K562 (cell line): ENCODE data around the gene SH3BP2. TPM values are rescaled to one million over a fixed set of nuclear protein-coding genes. Genes with fewer than 3 reads are reported as not detected.
A peak's percentile ranks its signal among the peaks of the same experiment; 100 is the strongest.

ENCODE experiments used
- DPF2 ChIP-seq: fragments of 450-650 bp; IDR thresholded peaks from 2 replicates; pipeline ENCODE4 v1.6.1; 2016
- ETV5 ChIP-seq: sonication (generic); formaldehyde crosslinking; IDR thresholded peaks from 2 replicates; pipeline ENCODE4 v1.4.0; 2020; ENCODE audit warnings: low read depth, mild to moderate bottlenecking, missing genetic modification reagents
- FOSL1 ChIP-seq: fragments of 200-800 bp; sonication (Bioruptor generic); conservative IDR thresholded peaks from 2 replicates; pipeline ENCODE4 v1.6.1; 2016; ENCODE audit warnings: missing genetic modification characterization, missing compliant biosample characterization
- FOXJ2 ChIP-seq: fragments of 200-800 bp; sonication (Bioruptor generic); IDR thresholded peaks from 2 replicates; pipeline ENCODE4 v1.6.1; 2016; ENCODE audit warnings: missing genetic modification characterization, missing compliant biosample characterization
- KDM1A ChIP-seq, 2 experiments: fragments of 450-650 bp; IDR thresholded peaks; 2 replicates each; pipeline ENCODE4 v1.6.1; 2016; ENCODE audit warnings: mild to moderate bottlenecking in 2 of 2
- NR3C1 ChIP-seq: sonication (generic); formaldehyde crosslinking; IDR thresholded peaks from 2 replicates; pipeline ENCODE4 v1.8.1; 2022; ENCODE audit warnings: missing genetic modification reagents
- POLR2AphosphoS5 ChIP-seq: IDR thresholded peaks from 2 replicates; pipeline ENCODE4 v1.6.1; 2011; ENCODE audit warnings: mild to moderate bottlenecking, low read depth, low read length, moderate library complexity; ENCODE audit not compliant: control insufficient read depth, insufficient read depth
- PRDM10 ChIP-seq: fragments of 450-650 bp; IDR thresholded peaks from 2 replicates; pipeline ENCODE4 v1.6.1; 2018; ENCODE audit not compliant: partially characterized antibody
- SMAD4 ChIP-seq: fragments of 250-450 bp; sonication (Bioruptor Pico); conservative IDR thresholded peaks from 2 replicates; pipeline ENCODE4 v1.8.0; 2021; ENCODE audit warnings: inconsistent platforms, mild to moderate bottlenecking, moderate library complexity
- STAT5A ChIP-seq: IDR thresholded peaks from 2 replicates; pipeline ENCODE4 v1.6.1; 2012; ENCODE audit warnings: low read length, inconsistent platforms, borderline replicate concordance
- ZNF311 ChIP-seq: fragments of 250-450 bp; sonication (Bioruptor Pico); IDR thresholded peaks from 2 replicates; pipeline ENCODE4 v1.4.0; 2020; ENCODE audit warnings: mild to moderate bottlenecking, moderate library complexity
- ZNF766 ChIP-seq: fragments of 200-800 bp; sonication (Bioruptor generic); conservative IDR thresholded peaks from 2 replicates; pipeline ENCODE4 v1.6.1; 2016; ENCODE audit warnings: missing genetic modification characterization, missing compliant biosample characterization
- polyA plus RNA-seq, 8 experiments: library from polyadenylated mRNA; depleted of rRNA in 4 of 8; stranded (reverse) in 5 of 8; unstranded in 3 of 8; fragments of >200 nt; fragmentation: Nextera tagmentation in 2 of 8; fragmentation: Illumina TruSeq in 1 of 8; extraction: Ambion mirVana in 2 of 8; extraction: Trizol in 1 of 8; gene quantifications; 2 replicates each; pipeline versions ENCODE4 v1.2.1 to v1.2.3, GENCODE V29; 2011 to 2014; ENCODE audit warnings: inconsistent platforms in 1 of 8, missing spikeins in 1 of 8
- total RNA-seq, 7 experiments: library from RNA; depleted of rRNA in 6 of 7; stranded (reverse); fragments of >200 nt in 6 of 7; fragmentation: Illumina TruSeq in 2 of 7; extraction: Trizol in 2 of 7; gene quantifications; 2 replicates each; pipeline versions ENCODE4 v1.2.1 to v1.2.3, GENCODE V29; 2011 to 2021; ENCODE audit warnings: low replicate concordance in 1 of 7
- TF ChIP-seq, protein P1 (sequence below): IDR thresholded peaks from 3 replicates; pipeline ENCODE4 v1.6.1; 2011; ENCODE audit warnings: borderline replicate concordance, mild to moderate bottlenecking; ENCODE audit not compliant: insufficient read length, insufficient read depth
- TF ChIP-seq, protein P2 (sequence below): fragments of 200-800 bp; sonication (Bioruptor generic); IDR thresholded peaks from 2 replicates; pipeline ENCODE4 v1.6.1; 2017; ENCODE audit warnings: missing genetic modification characterization, missing compliant biosample characterization

Gene SH3BP2
- total and polyA plus RNA-seq, 9 of the 15 experiments (the other 6 are each of a cell fraction or from before 2014, with no cell fraction given): 0.34 to 16.0 (median 5.1) TPM

- TF ChIP-seq, protein P1, sequence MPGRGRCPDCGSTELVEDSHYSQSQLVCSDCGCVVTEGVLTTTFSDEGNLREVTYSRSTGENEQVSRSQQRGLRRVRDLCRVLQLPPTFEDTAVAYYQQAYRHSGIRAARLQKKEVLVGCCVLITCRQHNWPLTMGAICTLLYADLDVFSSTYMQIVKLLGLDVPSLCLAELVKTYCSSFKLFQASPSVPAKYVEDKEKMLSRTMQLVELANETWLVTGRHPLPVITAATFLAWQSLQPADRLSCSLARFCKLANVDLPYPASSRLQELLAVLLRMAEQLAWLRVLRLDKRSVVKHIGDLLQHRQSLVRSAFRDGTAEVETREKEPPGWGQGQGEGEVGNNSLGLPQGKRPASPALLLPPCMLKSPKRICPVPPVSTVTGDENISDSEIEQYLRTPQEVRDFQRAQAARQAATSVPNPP: no peak
- peak; percentile 70; the same call in 1 of the 2 replicates for TF ChIP-seq ETV5 (CRISPR knock-in tag)
- TF ChIP-seq POLR2AphosphoS5: no peak
- TF ChIP-seq PRDM10: no peak
- TF ChIP-seq ZNF311 (CRISPR knock-in tag): no peak
- TF ChIP-seq, protein P2, sequence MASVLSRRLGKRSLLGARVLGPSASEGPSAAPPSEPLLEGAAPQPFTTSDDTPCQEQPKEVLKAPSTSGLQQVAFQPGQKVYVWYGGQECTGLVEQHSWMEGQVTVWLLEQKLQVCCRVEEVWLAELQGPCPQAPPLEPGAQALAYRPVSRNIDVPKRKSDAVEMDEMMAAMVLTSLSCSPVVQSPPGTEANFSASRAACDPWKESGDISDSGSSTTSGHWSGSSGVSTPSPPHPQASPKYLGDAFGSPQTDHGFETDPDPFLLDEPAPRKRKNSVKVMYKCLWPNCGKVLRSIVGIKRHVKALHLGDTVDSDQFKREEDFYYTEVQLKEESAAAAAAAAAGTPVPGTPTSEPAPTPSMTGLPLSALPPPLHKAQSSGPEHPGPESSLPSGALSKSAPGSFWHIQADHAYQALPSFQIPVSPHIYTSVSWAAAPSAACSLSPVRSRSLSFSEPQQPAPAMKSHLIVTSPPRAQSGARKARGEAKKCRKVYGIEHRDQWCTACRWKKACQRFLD (CRISPR knock-in tag): 0 out of 2 replicates have a peak, but pooled peaks have one; percentile 49
- TF ChIP-seq FOXJ2 (tag): no peak
- TF ChIP-seq STAT5A: no peak
- peak; percentile 29; the same call in 1 of the 2 replicates for TF ChIP-seq SMAD4
- peak; percentile 55; the same call in 1 of the 2 replicates for TF ChIP-seq DPF2
- TF ChIP-seq KDM1A (IDR thresholded peaks at IDR 0.05): peak; percentile 85 to 92
- no peak for TF ChIP-seq NR3C1 (CRISPR knock-in tag)
- peak; percentile 93 for TF ChIP-seq FOSL1 (tag)
- no peak for TF ChIP-seq ZNF766 (CRISPR knock-in tag)
- TF ChIP-seq, all 486 proteins: peak for 39
These were observed 11.0 kb downstream of the SH3BP2 start (continued) for GRCh38 chr4:2803624-2804448.
